Measurements from ENCODE around the gene ARHGAP42.

Gene ARHGAP42

GRCh38 chr11:100815787-100816330 is 128.8 kb downstream of the ARHGAP42 start:
- no peak overlapping the region for H3K27ac ChIP-seq (ENCODE audit: low read depth, low read length, severe bottlenecking)
- no CpG with 5 or more reads among the region's 1 CpG for WGBS, 2 experiments (ENCODE audit: insufficient coverage in 2 of 2)
- H3K36me3 ChIP-seq (ENCODE audit: control insufficient read depth, insufficient read depth, low read length), result no peaks in the 10 kb centered on the region

GRCh38 chr11:100816823-100817222 is 129.7 kb downstream of the ARHGAP42 start:
- Histone ChIP-seq H3K36me3 (ENCODE audit: control insufficient read depth, insufficient read depth, low read length) (no peaks in the 10 kb centered on the region), H3K4me1 (ENCODE audit: control insufficient read depth, insufficient read depth, low read length, poor library complexity, severe bottlenecking) (peaks cover 7% of the 10 kb centered on the region), H3K27ac (ENCODE audit: low read depth, low read length, severe bottlenecking) (no peak overlapping the region), H3K9me3 (ENCODE audit: control insufficient read depth, low read length) (no peaks in the 10 kb centered on the region), H3K4me3 (ENCODE audit: extremely low read depth, insufficient read depth, low read length, poor library complexity, severe bottlenecking) (no peak overlapping the region)
- 100% methylated on average over 1 of the region's 2 CpGs; no CpG with 5 or more reads in 1 of the 2 experiments for WGBS, 2 experiments (ENCODE audit: insufficient coverage in 2 of 2)

More at GRCh38 chr11:100815787-100816330, 128.8 kb downstream of the ARHGAP42 start:
- H3K4me3 ChIP-seq (ENCODE audit: extremely low read depth, insufficient read depth, low read length, poor library complexity, severe bottlenecking), result no peak overlapping the region
- no peaks in the 10 kb centered on the region for H3K9me3 ChIP-seq (ENCODE audit: control insufficient read depth, low read length)
- no peaks in the 10 kb centered on the region for H3K4me1 ChIP-seq (ENCODE audit: control insufficient read depth, insufficient read depth, low read length, poor library complexity, severe bottlenecking)

- H3K9me3 ChIP-seq (ENCODE audit: control insufficient read depth, low read length), result no peaks in the 10 kb centered on the region
- no peak overlapping the region for H3K4me3 ChIP-seq (ENCODE audit: extremely low read depth, insufficient read depth, low read length, poor library complexity, severe bottlenecking)
- no peaks in the 10 kb centered on the region for H3K36me3 ChIP-seq (ENCODE audit: control insufficient read depth, insufficient read depth, low read length)
- peaks cover 7% of the 10 kb centered on the region for H3K4me1 ChIP-seq (ENCODE audit: control insufficient read depth, insufficient read depth, low read length, poor library complexity, severe bottlenecking)
- no peak overlapping the region for H3K27ac ChIP-seq (ENCODE audit: low read depth, low read length, severe bottlenecking)
- no CpG with 5 or more reads among the region's 2 CpGs for WGBS, 2 experiments (ENCODE audit: insufficient coverage in 2 of 2)
Measured at GRCh38 chr11:100817620-100818019, 130.5 kb downstream of the ARHGAP42 start.

GRCh38 chr11:100820621-100821020 is 133.5 kb downstream of the ARHGAP42 start:
- 100% methylated on average over 2 of the region's 4 CpGs; no CpG with 5 or more reads in 1 of the 2 experiments for WGBS, 2 experiments (ENCODE audit: insufficient coverage in 2 of 2)
- Histone ChIP-seq H3K4me3 (ENCODE audit: extremely low read depth, insufficient read depth, low read length, poor library complexity, severe bottlenecking) (no peak overlapping the region), H3K36me3 (ENCODE audit: control insufficient read depth, insufficient read depth, low read length) (no peaks in the 10 kb centered on the region), H3K9me3 (ENCODE audit: control insufficient read depth, low read length) (no peaks in the 10 kb centered on the region), H3K27ac (ENCODE audit: low read depth, low read length, severe bottlenecking) (no peak overlapping the region), H3K4me1 (ENCODE audit: control insufficient read depth, insufficient read depth, low read length, poor library complexity, severe bottlenecking) (peaks cover 7% of the 10 kb centered on the region)

- 40% methylated on average over 1 of the region's 2 CpGs; no CpG with 5 or more reads in 1 of the 2 experiments for WGBS, 2 experiments (ENCODE audit: insufficient coverage in 2 of 2)
- no peak overlapping the region for H3K27ac ChIP-seq (ENCODE audit: low read depth, low read length, severe bottlenecking)
- H3K4me1 ChIP-seq (ENCODE audit: control insufficient read depth, insufficient read depth, low read length, poor library complexity, severe bottlenecking), result peaks cover 7% of the 10 kb centered on the region
- no peaks in the 10 kb centered on the region for H3K9me3 ChIP-seq (ENCODE audit: control insufficient read depth, low read length)
- no peaks in the 10 kb centered on the region for H3K36me3 ChIP-seq (ENCODE audit: control insufficient read depth, insufficient read depth, low read length)
- H3K4me3 ChIP-seq (ENCODE audit: extremely low read depth, insufficient read depth, low read length, poor library complexity, severe bottlenecking), result no peak overlapping the region
Measured at GRCh38 chr11:100821198-100821597, 134.1 kb downstream of the ARHGAP42 start.

- H3K27ac ChIP-seq (ENCODE audit: low read depth, low read length, severe bottlenecking), result no peak overlapping the region
- H3K4me3 ChIP-seq (ENCODE audit: extremely low read depth, insufficient read depth, low read length, poor library complexity, severe bottlenecking), result no peak overlapping the region
- H3K9me3 ChIP-seq (ENCODE audit: control insufficient read depth, low read length), result no peaks in the 10 kb centered on the region
- H3K36me3 ChIP-seq (ENCODE audit: control insufficient read depth, insufficient read depth, low read length), result no peaks in the 10 kb centered on the region
- no CpG with 5 or more reads among the region's 1 CpG for WGBS, 2 experiments (ENCODE audit: insufficient coverage in 2 of 2)
- H3K4me1 ChIP-seq (ENCODE audit: control insufficient read depth, insufficient read depth, low read length, poor library complexity, severe bottlenecking), result peaks cover 17% of the 10 kb centered on the region
Measured at GRCh38 chr11:100823360-100823759, 136.3 kb downstream of the ARHGAP42 start.

GRCh38 chr11:100824041-100824809 is 137.1 kb downstream of the ARHGAP42 start:
- Histone ChIP-seq H3K4me1 (ENCODE audit: control insufficient read depth, insufficient read depth, low read length, poor library complexity, severe bottlenecking) (peaks cover 17% of the 10 kb centered on the region), H3K36me3 (ENCODE audit: control insufficient read depth, insufficient read depth, low read length) (no peaks in the 10 kb centered on the region), H3K27ac (ENCODE audit: low read depth, low read length, severe bottlenecking) (no peak overlapping the region), H3K9me3 (ENCODE audit: control insufficient read depth, low read length) (no peaks in the 10 kb centered on the region), H3K4me3 (ENCODE audit: extremely low read depth, insufficient read depth, low read length, poor library complexity, severe bottlenecking) (no peak overlapping the region)
- WGBS, 2 experiments (ENCODE audit: insufficient coverage in 2 of 2), result no CpG with 5 or more reads among the region's 4 CpGs

GRCh38 chr11:100825626-100826025 is 138.5 kb downstream of the ARHGAP42 start:
- H3K27ac ChIP-seq (ENCODE audit: low read depth, low read length, severe bottlenecking), result no peak overlapping the region

GRCh38 chr11:100827934-100828661 is 141.0 kb downstream of the ARHGAP42 start:
- no CpG with 5 or more reads among the region's 1 CpG for WGBS, 2 experiments (ENCODE audit: insufficient coverage in 2 of 2)
- Histone ChIP-seq H3K9me3 (ENCODE audit: control insufficient read depth, low read length) (no peaks in the 10 kb centered on the region), H3K4me3 (ENCODE audit: extremely low read depth, insufficient read depth, low read length, poor library complexity, severe bottlenecking) (no peak overlapping the region), H3K4me1 (ENCODE audit: control insufficient read depth, insufficient read depth, low read length, poor library complexity, severe bottlenecking) (peaks cover 36% of the 10 kb centered on the region), H3K27ac (ENCODE audit: low read depth, low read length, severe bottlenecking) (peak overlapping the region; percentile 74), H3K36me3 (ENCODE audit: control insufficient read depth, insufficient read depth, low read length) (no peaks in the 10 kb centered on the region)

More at GRCh38 chr11:100825626-100826025, 138.5 kb downstream of the ARHGAP42 start:
- WGBS, 2 experiments (ENCODE audit: insufficient coverage in 2 of 2), result 80 to 100% methylated on average over 1 of the region's 3 CpGs
- no peak overlapping the region for H3K4me3 ChIP-seq (ENCODE audit: extremely low read depth, insufficient read depth, low read length, poor library complexity, severe bottlenecking)
- peaks cover 23% of the 10 kb centered on the region for H3K4me1 ChIP-seq (ENCODE audit: control insufficient read depth, insufficient read depth, low read length, poor library complexity, severe bottlenecking)
- H3K36me3 ChIP-seq (ENCODE audit: control insufficient read depth, insufficient read depth, low read length), result no peaks in the 10 kb centered on the region
- H3K9me3 ChIP-seq (ENCODE audit: control insufficient read depth, low read length), result no peaks in the 10 kb centered on the region

GRCh38 chr11:100830274-100830673 is 143.2 kb downstream of the ARHGAP42 start:
- H3K4me1 ChIP-seq (ENCODE audit: control insufficient read depth, insufficient read depth, low read length, poor library complexity, severe bottlenecking), result peaks cover 44% of the 10 kb centered on the region
- H3K9me3 ChIP-seq (ENCODE audit: control insufficient read depth, low read length), result no peaks in the 10 kb centered on the region
- no peaks in the 10 kb centered on the region for H3K36me3 ChIP-seq (ENCODE audit: control insufficient read depth, insufficient read depth, low read length)
- WGBS, 2 experiments (ENCODE audit: insufficient coverage in 2 of 2), result 84 to 91% methylated on average over 6 of the region's 7 CpGs
- H3K4me3 ChIP-seq (ENCODE audit: extremely low read depth, insufficient read depth, low read length, poor library complexity, severe bottlenecking), result no peak overlapping the region
- H3K27ac ChIP-seq (ENCODE audit: low read depth, low read length, severe bottlenecking), result no peak overlapping the region

Data from mesodermal cell (in vitro differentiated cells).